T-helper 1 cell treated with Interleukin-12 subunit alpha and Interleukin-12 subunit beta and Interleukin-4 antibody, amounts not matched to agents 30 μg/mL and 1 μg/mL, for 36 hours (primary cell): ENCODE measurements around the gene PLXNA4.

Source experiments
- H3K27ac Mint-ChIP-seq: one replicate; pipeline ENCODE4 v1.8.0; 2021; ENCODE audit warnings: mild to moderate bottlenecking, mixed read lengths
- H3K27me3 Mint-ChIP-seq: one replicate; pipeline ENCODE4 v1.8.0; 2021; ENCODE audit warnings: low read depth, mixed read lengths
- H3K36me3 Mint-ChIP-seq: one replicate; pipeline ENCODE4 v1.8.0; 2021; ENCODE audit warnings: low read depth, mixed read lengths
- H3K4me1 Mint-ChIP-seq: one replicate; pipeline ENCODE4 v1.8.0; 2021; ENCODE audit warnings: low read depth, mixed read lengths
- H3K4me3 Mint-ChIP-seq: one replicate; pipeline ENCODE4 v1.8.0; 2021; ENCODE audit warnings: mild to moderate bottlenecking, moderate library complexity, mixed read lengths
- H3K9me3 Mint-ChIP-seq: one replicate; pipeline ENCODE4 v1.8.0; 2021; ENCODE audit warnings: mixed read lengths

Gene PLXNA4

DNA sequence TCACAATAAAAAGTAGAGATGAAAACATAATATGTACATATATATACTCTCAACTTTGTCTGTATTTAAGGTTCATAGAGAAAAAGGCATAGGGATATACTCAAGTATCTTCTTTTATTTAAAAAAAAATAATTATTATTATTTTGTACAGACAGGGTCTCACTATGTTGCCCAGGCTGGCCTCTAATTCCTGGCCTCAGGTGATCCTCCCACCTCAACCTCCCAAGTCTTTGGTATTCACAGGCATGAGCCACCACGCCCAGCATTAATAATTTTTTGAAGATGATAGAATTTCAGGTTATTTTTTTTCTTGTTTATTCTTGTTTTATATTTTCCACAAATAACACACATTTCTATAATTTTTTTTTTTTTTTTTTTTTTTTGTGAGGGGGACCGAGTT is 113.8 kb downstream of the PLXNA4 start:
- peaks cover 56% of the 10 kb centered on the region for H3K27me3 Mint-ChIP-seq
- no peak overlapping the region for H3K4me3 Mint-ChIP-seq
- H3K36me3 Mint-ChIP-seq = peaks cover under 1% of the 10 kb centered on the region
- H3K4me1 Mint-ChIP-seq = peaks cover 36% of the 10 kb centered on the region
- no peak overlapping the region for H3K27ac Mint-ChIP-seq
- no peaks in the 10 kb centered on the region for H3K9me3 Mint-ChIP-seq

DNA sequence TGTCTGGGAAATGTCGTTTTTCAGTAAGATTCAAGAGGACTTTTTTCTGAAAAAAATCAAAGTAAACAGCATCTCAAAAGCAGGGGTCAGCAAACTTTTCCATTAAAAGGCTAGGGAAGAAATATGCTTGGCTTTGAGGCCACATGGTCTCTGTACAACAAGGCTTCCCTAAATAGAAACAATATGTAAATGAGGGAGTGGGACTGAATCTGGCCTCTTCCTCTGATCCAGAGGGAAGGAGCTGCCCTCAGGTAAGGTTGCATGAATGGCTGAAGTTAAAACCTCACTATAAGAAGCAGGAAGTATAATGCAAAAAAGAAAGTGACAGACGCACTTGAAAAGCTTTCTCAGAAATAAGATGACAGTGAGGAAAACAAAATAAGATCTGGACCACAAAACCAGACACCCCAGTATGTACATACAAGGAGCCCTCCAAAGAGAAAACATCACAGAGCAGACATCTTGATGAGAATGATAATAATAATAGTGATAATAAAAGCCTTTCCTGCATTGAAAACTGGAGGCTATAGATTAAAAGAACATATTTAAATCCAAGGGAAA is 115.2 kb downstream of the PLXNA4 start:
- peaks cover 5% of the 10 kb centered on the region for H3K36me3 Mint-ChIP-seq
- peak overlapping the region; percentile 71 for H3K27ac Mint-ChIP-seq
- H3K4me1 Mint-ChIP-seq = peaks cover 36% of the 10 kb centered on the region
- H3K4me3 Mint-ChIP-seq = peak overlapping the region; percentile 63
- peaks cover 53% of the 10 kb centered on the region for H3K27me3 Mint-ChIP-seq
- H3K9me3 Mint-ChIP-seq = no peaks in the 10 kb centered on the region

DNA sequence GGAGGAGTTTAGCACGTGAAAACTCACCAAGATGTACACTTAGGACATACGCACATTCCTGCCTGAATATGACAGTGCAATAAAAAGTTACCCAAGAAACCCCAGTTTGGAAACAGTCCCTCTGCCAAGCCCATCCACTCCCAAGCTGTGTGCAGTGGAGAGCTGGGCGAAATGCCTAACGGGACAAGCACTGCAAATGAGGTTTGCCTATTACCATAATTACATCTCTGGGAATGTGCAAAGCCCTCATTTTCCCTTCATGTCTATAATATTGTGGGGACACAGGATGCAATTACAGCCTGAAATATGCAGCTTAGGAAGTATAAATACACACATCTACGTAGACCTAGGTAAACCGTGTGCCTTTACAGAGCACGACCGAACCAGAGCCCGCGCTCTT is 117.5 kb downstream of the PLXNA4 start:
- Mint-ChIP-seq H3K36me3 (peaks cover 5% of the 10 kb centered on the region), H3K4me3 (no peak overlapping the region), H3K27ac (peak overlapping the region; percentile 63), H3K27me3 (peaks cover 35% of the 10 kb centered on the region), H3K4me1 (peaks cover 46% of the 10 kb centered on the region), H3K9me3 (no peaks in the 10 kb centered on the region)

DNA sequence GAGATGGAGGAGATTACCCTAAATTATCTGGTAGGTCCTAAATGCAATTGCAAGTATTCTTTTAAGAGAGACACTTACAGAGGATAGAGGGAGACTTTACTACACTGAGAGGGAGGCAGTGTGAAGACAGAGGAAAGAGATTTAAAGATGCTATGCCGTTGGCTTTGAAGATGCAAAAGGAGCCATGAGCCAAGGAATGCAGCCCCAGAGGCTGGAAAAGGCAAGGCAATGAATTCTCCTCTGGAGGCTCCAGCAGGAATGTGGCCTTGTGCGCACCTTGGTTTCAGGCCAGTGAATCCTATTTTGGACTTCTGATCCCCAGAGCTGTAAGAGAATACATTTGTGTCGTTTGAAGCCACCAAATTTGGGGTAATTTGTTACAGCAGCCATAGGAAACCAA is 118.6 kb downstream of the PLXNA4 start:
- H3K27ac Mint-ChIP-seq = no peak overlapping the region
- H3K9me3 Mint-ChIP-seq = no peaks in the 10 kb centered on the region
- peaks cover 5% of the 10 kb centered on the region for H3K36me3 Mint-ChIP-seq
- H3K4me3 Mint-ChIP-seq = no peak overlapping the region
- peaks cover 49% of the 10 kb centered on the region for H3K4me1 Mint-ChIP-seq
- peaks cover 35% of the 10 kb centered on the region for H3K27me3 Mint-ChIP-seq

DNA sequence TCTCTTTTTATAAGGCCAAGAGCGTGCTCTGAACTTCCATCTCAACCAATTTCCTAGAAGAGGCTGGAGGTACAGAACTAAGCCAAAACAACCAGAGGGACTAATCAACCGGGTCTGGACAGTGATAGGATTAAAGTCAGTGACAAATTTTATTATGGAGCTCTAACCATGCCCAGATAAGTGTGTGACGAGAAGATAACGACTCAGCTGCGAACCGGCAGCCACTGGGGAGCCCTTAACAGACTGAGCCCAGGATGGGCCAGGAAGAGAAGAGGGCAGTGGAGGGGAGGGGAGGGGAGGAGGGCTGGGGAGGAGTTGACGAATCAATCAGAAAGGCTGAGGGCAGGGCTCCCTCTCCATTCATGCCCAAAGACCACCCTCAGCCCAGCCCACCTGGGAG is 119.9 kb downstream of the PLXNA4 start:
- Mint-ChIP-seq H3K9me3 (no peaks in the 10 kb centered on the region), H3K36me3 (peaks cover 5% of the 10 kb centered on the region), H3K4me1 (peaks cover 49% of the 10 kb centered on the region), H3K27ac (no peak overlapping the region), H3K4me3 (no peak overlapping the region), H3K27me3 (peaks cover 29% of the 10 kb centered on the region)

DNA sequence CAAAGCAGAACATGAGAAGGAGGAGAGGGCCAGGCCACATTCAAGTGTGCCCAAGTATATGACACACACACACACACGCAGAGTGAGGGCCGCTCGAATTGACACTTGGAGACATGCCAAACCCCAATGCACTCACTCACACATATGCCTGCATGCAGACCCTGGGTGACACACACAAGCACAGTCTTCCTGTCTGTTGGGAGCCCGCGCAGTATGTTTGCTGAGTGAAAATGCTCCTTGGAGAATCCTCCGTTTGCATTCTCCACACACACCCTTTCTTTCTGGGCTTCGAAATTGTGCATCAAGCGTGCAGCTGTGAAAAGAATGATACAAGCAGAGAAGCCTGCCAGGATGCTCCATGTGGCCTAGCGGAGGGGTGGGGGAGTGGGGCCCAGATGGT is 120.9 kb downstream of the PLXNA4 start:
- Mint-ChIP-seq H3K4me3 (no peak overlapping the region), H3K27me3 (peaks cover 29% of the 10 kb centered on the region), H3K27ac (no peak overlapping the region), H3K9me3 (no peaks in the 10 kb centered on the region), H3K4me1 (peaks cover 50% of the 10 kb centered on the region), H3K36me3 (peaks cover 8% of the 10 kb centered on the region)

DNA sequence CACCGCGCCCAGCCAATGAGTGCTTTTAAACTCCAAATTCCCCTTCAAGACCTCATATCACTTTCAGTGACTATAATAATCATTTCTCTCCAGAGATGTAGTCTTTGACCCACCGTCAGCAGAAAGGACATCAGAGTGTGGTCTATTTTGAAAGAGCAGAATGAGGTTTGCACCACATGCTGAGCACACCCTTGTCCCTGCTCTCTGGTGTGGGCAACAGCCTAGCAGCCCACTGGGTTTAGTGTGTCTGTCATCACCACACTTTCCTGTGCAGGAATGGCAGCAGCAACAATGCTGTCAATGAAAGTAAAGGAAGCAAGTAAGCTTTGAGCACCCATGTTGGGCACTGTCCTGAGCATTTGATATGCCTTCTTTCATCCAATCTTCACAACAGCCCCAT is 122.4 kb downstream of the PLXNA4 start:
- H3K36me3 Mint-ChIP-seq = peaks cover 12% of the 10 kb centered on the region
- H3K4me3 Mint-ChIP-seq = no peak overlapping the region
- no peak overlapping the region for H3K27ac Mint-ChIP-seq
- H3K27me3 Mint-ChIP-seq = peaks cover 23% of the 10 kb centered on the region
- no peaks in the 10 kb centered on the region for H3K9me3 Mint-ChIP-seq
- H3K4me1 Mint-ChIP-seq = peaks cover 61% of the 10 kb centered on the region

DNA sequence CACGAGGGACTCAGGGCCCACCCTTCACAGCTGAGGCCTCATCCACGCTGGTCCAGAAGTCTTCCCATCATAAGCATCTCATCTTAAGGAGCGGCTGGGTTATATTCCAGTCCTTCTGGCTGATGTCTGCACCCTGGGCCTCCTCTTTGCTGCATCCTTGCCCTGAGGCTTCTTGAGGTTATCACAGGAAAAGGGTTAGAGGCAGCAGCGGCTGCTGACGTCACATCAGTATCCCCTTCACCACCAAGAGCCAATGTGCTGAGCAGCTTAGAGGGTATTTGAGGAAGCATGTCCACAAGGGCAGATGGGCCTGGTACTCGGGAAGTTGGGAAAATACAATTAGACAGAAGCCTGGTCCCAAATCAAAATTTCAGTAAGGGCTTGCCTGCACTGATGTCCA is 125.1 kb downstream of the PLXNA4 start:
- H3K36me3 Mint-ChIP-seq = peaks cover 11% of the 10 kb centered on the region
- no peak overlapping the region for H3K4me3 Mint-ChIP-seq
- peak overlapping the region; percentile 57 for H3K27ac Mint-ChIP-seq
- peaks cover 74% of the 10 kb centered on the region for H3K4me1 Mint-ChIP-seq
- H3K27me3 Mint-ChIP-seq = peaks cover 9% of the 10 kb centered on the region
- H3K9me3 Mint-ChIP-seq = no peaks in the 10 kb centered on the region

DNA sequence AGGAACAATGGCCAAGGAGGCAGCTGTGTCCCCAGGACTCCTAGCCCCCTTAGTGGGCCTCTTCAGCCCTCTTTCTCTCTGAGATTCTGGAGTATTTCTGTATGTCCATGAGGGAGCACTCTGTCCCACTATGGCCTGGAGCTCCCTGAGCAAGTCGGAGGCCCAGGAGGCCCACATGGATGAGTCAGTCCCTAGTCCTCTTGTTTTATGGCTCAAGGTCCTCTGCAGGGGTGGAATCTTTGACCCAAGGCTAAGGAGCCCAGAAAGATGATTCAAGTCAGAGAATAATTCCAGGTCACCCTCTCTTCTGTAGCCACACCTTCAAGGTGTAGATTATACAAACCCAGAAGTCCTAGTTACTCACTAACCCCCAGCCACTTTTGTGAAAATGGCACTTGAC is 125.6 kb downstream of the PLXNA4 start:
- H3K4me1 Mint-ChIP-seq = peaks cover 76% of the 10 kb centered on the region
- H3K36me3 Mint-ChIP-seq = peaks cover 12% of the 10 kb centered on the region
- H3K27me3 Mint-ChIP-seq = peaks cover 10% of the 10 kb centered on the region
- no peak overlapping the region for H3K4me3 Mint-ChIP-seq
- H3K27ac Mint-ChIP-seq = peak overlapping the region; percentile 64
- no peaks in the 10 kb centered on the region for H3K9me3 Mint-ChIP-seq

DNA sequence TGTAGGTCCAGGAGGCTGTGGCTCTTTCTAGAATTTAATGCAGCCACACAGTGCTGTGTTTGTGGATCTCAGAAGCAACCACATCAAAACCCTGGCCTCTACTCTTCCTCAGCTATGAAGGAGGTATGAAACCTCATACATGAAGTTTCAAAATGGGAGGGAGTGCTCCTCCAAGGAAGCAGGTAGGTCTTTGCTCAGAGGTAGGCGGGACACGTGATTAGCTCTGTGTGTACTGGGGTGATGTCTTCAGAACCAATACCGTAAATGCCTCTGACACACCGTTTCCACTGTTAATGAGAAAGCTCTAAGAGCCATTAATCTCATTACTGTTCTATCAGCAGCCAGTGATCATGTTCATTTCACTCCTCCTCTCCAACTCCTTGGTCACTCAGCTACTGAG is 126.1 kb downstream of the PLXNA4 start:
- Mint-ChIP-seq H3K4me3 (peak overlapping the region; percentile 7), H3K27me3 (peaks cover 10% of the 10 kb centered on the region), H3K9me3 (no peaks in the 10 kb centered on the region), H3K4me1 (peaks cover 80% of the 10 kb centered on the region), H3K27ac (peak overlapping the region; percentile 64), H3K36me3 (peaks cover 15% of the 10 kb centered on the region)

DNA sequence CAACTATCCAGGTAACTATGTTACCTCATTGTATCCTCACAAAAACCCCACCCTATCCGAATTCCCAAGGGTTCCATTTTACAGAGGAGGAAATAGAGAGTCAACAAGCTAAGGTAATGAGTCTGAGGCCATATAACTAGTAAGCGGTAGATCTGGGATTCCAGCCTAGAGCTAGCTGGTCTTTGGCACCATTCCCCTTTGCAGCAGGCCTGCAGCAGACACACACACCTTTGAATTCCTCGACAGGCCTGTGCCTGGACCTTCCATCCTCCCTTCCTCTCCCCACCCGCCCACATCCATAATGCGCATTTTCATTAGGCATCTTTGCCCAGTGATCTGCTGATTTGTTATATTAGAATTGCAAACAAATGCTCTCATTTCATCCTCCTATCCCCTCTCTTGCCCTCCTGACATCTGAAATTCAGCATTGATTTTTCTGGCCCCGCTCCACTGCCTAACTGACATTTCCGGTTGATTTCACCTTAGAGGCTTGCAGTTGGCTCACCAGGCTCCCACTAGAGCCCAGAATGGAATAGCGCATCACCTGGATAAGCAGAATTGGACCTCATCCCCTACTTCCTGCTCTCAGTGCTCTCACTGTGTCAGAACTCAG is 129.5 kb downstream of the PLXNA4 start:
- H3K27me3 Mint-ChIP-seq = peaks cover 15% of the 10 kb centered on the region
- H3K4me1 Mint-ChIP-seq = peaks cover 61% of the 10 kb centered on the region
- no peak overlapping the region for H3K4me3 Mint-ChIP-seq
- peaks cover 20% of the 10 kb centered on the region for H3K36me3 Mint-ChIP-seq
- no peak overlapping the region for H3K27ac Mint-ChIP-seq
- H3K9me3 Mint-ChIP-seq = no peaks in the 10 kb centered on the region

DNA sequence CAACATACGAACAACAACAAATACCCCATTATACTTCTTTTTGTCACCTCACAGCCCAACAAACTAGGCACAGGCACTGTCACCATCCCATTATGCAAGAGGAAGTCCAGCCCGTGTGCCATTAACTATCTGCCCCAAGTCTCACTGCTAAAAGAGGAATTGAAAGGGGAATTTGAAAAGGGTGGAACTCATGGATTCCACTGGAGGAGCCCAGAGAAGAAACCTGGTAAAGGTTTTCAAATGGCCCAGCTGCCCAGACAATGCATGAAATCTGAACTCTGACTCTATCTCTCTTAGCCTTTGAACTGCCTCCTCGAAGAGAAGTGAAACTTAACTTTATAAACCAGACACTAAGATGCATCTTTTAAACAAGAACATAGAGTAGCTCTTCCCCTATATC is 130.0 kb downstream of the PLXNA4 start:
- peaks cover 57% of the 10 kb centered on the region for H3K4me1 Mint-ChIP-seq
- H3K27ac Mint-ChIP-seq = no peak overlapping the region
- no peak overlapping the region for H3K4me3 Mint-ChIP-seq
- H3K36me3 Mint-ChIP-seq = peaks cover 20% of the 10 kb centered on the region
- H3K9me3 Mint-ChIP-seq = no peaks in the 10 kb centered on the region
- H3K27me3 Mint-ChIP-seq = peaks cover 15% of the 10 kb centered on the region

DNA sequence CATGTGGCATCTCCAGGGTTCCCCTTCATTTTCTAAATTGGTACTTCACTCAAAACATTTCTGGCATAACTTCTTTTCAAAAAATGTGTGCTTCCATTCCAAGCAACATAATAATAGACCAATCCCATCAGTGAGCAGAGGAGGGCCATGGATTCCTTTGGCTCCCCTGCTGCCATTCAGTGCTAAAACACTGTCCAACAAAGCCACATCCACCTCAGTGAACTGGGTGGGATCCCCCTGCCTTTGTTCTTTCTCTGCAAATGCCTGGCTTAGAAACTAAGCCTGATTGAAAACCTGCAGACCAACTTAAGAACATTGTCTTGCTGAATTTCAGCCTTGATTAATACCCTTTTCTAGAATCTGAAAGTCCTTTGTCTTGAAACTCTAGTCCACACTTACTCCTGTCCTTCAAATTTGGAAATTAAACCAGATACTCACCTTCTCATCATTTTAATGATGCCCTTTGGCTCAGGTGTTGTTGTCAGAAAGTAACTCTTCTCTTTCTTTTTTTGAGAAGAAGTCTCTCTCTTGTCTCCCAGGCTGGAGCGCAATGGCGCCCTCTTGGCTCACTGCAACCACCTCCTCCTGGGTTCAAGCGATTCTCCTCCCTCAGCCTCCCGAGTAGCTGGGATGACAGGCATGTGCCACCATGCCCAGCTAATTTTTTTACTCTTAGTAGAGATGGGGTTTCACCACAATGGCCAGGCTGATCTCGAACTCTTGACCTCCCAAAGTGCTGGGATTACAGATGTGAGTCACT is 132.3 kb downstream of the PLXNA4 start:
- peaks cover 14% of the 10 kb centered on the region for H3K36me3 Mint-ChIP-seq
- no peak overlapping the region for H3K4me3 Mint-ChIP-seq
- H3K27ac Mint-ChIP-seq = no peak overlapping the region
- H3K9me3 Mint-ChIP-seq = no peaks in the 10 kb centered on the region
- peaks cover 15% of the 10 kb centered on the region for H3K27me3 Mint-ChIP-seq
- peaks cover 52% of the 10 kb centered on the region for H3K4me1 Mint-ChIP-seq

DNA sequence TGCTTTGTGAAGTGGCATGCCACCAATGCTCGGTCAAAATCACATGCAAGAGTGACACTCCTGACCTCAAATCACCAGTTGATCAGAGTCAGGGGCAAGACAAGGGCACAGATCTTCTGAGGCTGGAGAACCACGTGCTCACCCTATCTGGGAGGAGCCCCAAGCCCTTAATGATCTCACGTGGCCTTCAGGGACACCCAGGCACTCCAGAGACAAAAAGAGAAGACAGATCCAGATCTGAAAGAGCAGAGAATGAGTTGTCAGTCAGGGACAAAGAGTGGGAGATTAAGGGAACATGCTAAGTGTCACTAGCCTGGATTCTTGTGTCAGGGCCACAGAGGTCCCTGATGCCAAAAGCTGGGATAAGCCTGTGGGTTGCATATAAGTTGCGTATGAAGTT is 134.3 kb downstream of the PLXNA4 start:
- peaks cover 12% of the 10 kb centered on the region for H3K36me3 Mint-ChIP-seq
- H3K9me3 Mint-ChIP-seq = no peaks in the 10 kb centered on the region
- no peak overlapping the region for H3K27ac Mint-ChIP-seq
- H3K4me3 Mint-ChIP-seq = no peak overlapping the region
- H3K4me1 Mint-ChIP-seq = peaks cover 58% of the 10 kb centered on the region
- peaks cover 15% of the 10 kb centered on the region for H3K27me3 Mint-ChIP-seq

DNA sequence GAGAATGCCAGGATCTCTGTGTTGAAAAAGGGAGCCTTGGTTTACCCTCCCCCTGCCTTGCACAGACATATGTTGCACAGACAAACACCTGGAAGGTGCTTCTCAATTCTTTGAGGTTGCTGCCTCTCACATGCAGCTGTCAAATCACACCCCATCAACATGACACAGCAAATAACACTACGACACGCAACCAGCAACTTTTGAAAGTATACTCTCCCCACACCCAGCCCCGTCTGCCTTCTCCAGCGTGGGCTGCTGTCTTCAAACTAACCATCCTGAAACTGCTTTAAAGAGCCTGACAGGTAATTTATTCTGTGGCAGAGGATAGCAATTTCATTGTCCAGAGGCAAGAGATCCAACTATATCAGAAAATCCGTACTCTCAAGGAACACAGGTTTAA is 136.1 kb downstream of the PLXNA4 start:
- Mint-ChIP-seq H3K36me3 (peaks cover 5% of the 10 kb centered on the region), H3K4me1 (peaks cover 59% of the 10 kb centered on the region), H3K4me3 (peak overlapping the region; percentile 51), H3K27ac (peak overlapping the region; percentile 77), H3K27me3 (peaks cover 11% of the 10 kb centered on the region), H3K9me3 (no peaks in the 10 kb centered on the region)
